Measurements from ENCODE around the gene ZFP36L2. TPM values are rescaled to one million over a fixed set of nuclear protein-coding genes. Genes with fewer than 3 reads are reported as not detected.

The ZFP36L2 gene
- total and polyA plus RNA-seq, 12 donors = 8.4 to 333 (median 107) TPM

- H3K9me3 ChIP-seq (replicated peaks in 1 of 3) = no peaks in the 10 kb centered on the region
- intact Hi-C loops (cut with DNase I) = loop anchor here in 1 of 2 donors (10.0 kb wide), 1 partner anchor 247 kb away; no protein-coding TSS in a partner anchor
- no peaks in the 10 kb centered on the region for H3K36me3 ChIP-seq (replicated peaks in 1 of 2)
- no peaks in the 10 kb centered on the region for H3K27me3 ChIP-seq
- DNase-seq = no peak
- TF ChIP-seq POLR2A (IDR thresholded peaks at IDR 0.05) = no peak
- TF ChIP-seq CTCF (IDR thresholded peaks at IDR 0.05) = no peak
- H3K4me3 ChIP-seq = no peak overlapping the region
- peaks cover 15 to 22% of the 10 kb centered on the region in 2 donors for H3K4me1 ChIP-seq (replicated peaks in 1 of 2)
- no peak overlapping the region for H3K27ac ChIP-seq
Measured at GRCh38 chr2:43238176-43238575, 11.8 kb upstream of the ZFP36L2 start.

GRCh38 chr2:43233218-43234212, 7.1 kb upstream of the ZFP36L2 start:
- H3K36me3 ChIP-seq (replicated peaks in 1 of 2) = peaks cover 0 to 6% of the 10 kb centered on the region in 2 donors
- no peak for DNase-seq
- no peak overlapping the region for H3K4me3 ChIP-seq
- no peaks in the 10 kb centered on the region for H3K27me3 ChIP-seq
- peak overlapping the region in 2 of 5 donors; percentile 2 to 5 for H3K27ac ChIP-seq
- H3K9me3 ChIP-seq (replicated peaks in 1 of 3) = no peaks in the 10 kb centered on the region
- no peak for TF ChIP-seq CTCF (IDR thresholded peaks at IDR 0.05)
- TF ChIP-seq POLR2A (IDR thresholded peaks at IDR 0.05) = no peak
- peaks cover 0 to 21% of the 10 kb centered on the region in 2 donors for H3K4me1 ChIP-seq (replicated peaks in 1 of 2)
- 72 to 82% (median 75%) methylated on average over 6 to 9 of the region's 9 CpGs for WGBS, 4 donors
- intact Hi-C loops (cut with DNase I) = loop anchor here (5.0 to 10.0 kb wide), 4 partner anchors 206 to 256 kb away; no protein-coding TSS in a partner anchor

- 90 to 94% (median 91%) methylated on average over 7 of the region's 7 CpGs for WGBS, 4 donors
- H3K4me3 ChIP-seq = no peak overlapping the region
- no peak for DNase-seq
- TF ChIP-seq CTCF (IDR thresholded peaks at IDR 0.05) (no peak), POLR2A (IDR thresholded peaks at IDR 0.05) (no peak)
- H3K9me3 ChIP-seq (replicated peaks in 1 of 3) = no peaks in the 10 kb centered on the region
- intact Hi-C loops (cut with DNase I) = loop anchor here (5.0 to 10.0 kb wide), 4 partner anchors 204 to 254 kb away; no protein-coding TSS in a partner anchor
- peaks cover 9 to 24% of the 10 kb centered on the region in 2 donors for H3K4me1 ChIP-seq (replicated peaks in 1 of 2)
- no peaks in the 10 kb centered on the region for H3K27me3 ChIP-seq
- H3K36me3 ChIP-seq (replicated peaks in 1 of 2) = peaks cover 0 to 6% of the 10 kb centered on the region in 2 donors
- no peak overlapping the region for H3K27ac ChIP-seq
Measured at GRCh38 chr2:43230951-43231827, 4.8 kb upstream of the ZFP36L2 start.
